ENCODE results near the gene MUC16. TPM values are rescaled to one million over a fixed set of nuclear protein-coding genes. Genes with fewer than 3 reads are reported as not detected.
"Not testable (repeated sequence)": the region's sequence is repeated elsewhere in the genome, so short reads cannot be mapped to it uniquely, and the experiment has no call there.

Gene MUC16
- total RNA-seq = not detected

- Histone ChIP-seq H3K9ac (ENCODE audit: low read depth in 1 of 3, low read length in 3 of 3) (no peak within 1 kb of the TSS), H3K4me1 (ENCODE audit: control insufficient read depth in 3 of 3, insufficient read depth in 3 of 3, low read length in 3 of 3) (no peaks in the 10 kb centered on the region), H3K4me3 (ENCODE audit: low read length in 3 of 3) (no peak within 1 kb of the TSS), H3K9me3 (ENCODE audit: control insufficient read depth in 3 of 3, low read length in 3 of 3) (no peaks in the 10 kb centered on the region), H3K36me3 (ENCODE audit: control insufficient read depth in 3 of 3, insufficient read depth in 3 of 3, low read length in 3 of 3) (no peaks in the 10 kb centered on the region), H3K27ac (ENCODE audit: low read depth, low read length) (no peak within 1 kb of the TSS), H3K27me3 (ENCODE audit: control insufficient read depth in 3 of 3, insufficient read depth in 3 of 3, low read length in 3 of 3) (no peaks in the 10 kb centered on the region)
Observed at GRCh38 chr19:9009935-9010651, at the start of gene MUC16. MUC16 (minus strand) TSS chr19:9010409.

GRCh38 chr19:9058905-9059667, 48.9 kb upstream of the MUC16 start:
- Histone ChIP-seq H3K4me1 (ENCODE audit: control insufficient read depth in 3 of 3, insufficient read depth in 3 of 3, low read length in 3 of 3) (no peaks in the 10 kb centered on the region), H3K36me3 (ENCODE audit: control insufficient read depth in 3 of 3, insufficient read depth in 3 of 3, low read length in 3 of 3) (no peaks in the 10 kb centered on the region), H3K27me3 (ENCODE audit: control insufficient read depth in 3 of 3, insufficient read depth in 3 of 3, low read length in 3 of 3) (no peaks in the 10 kb centered on the region), H3K9ac (ENCODE audit: low read depth in 1 of 3, low read length in 3 of 3) (no peak overlapping the region), H3K27ac (ENCODE audit: low read depth, low read length) (no peak overlapping the region), H3K4me3 (ENCODE audit: low read length in 3 of 3) (no peak overlapping the region), H3K9me3 (ENCODE audit: control insufficient read depth in 3 of 3, low read length in 3 of 3) (no peaks in the 10 kb centered on the region)

- Histone ChIP-seq H3K36me3 (ENCODE audit: control insufficient read depth in 3 of 3, insufficient read depth in 3 of 3, low read length in 3 of 3) (no peaks in the 10 kb centered on the region), H3K4me1 (ENCODE audit: control insufficient read depth in 3 of 3, insufficient read depth in 3 of 3, low read length in 3 of 3) (no peaks in the 10 kb centered on the region), H3K9me3 (ENCODE audit: control insufficient read depth in 3 of 3, low read length in 3 of 3) (no peaks in the 10 kb centered on the region), H3K9ac (ENCODE audit: low read depth in 1 of 3, low read length in 3 of 3) (no peak overlapping the region), H3K27me3 (ENCODE audit: control insufficient read depth in 3 of 3, insufficient read depth in 3 of 3, low read length in 3 of 3) (no peaks in the 10 kb centered on the region), H3K4me3 (ENCODE audit: low read length in 3 of 3) (no peak overlapping the region), H3K27ac (ENCODE audit: low read depth, low read length) (no peak overlapping the region)
Observed at GRCh38 chr19:9057505-9058258, 47.5 kb upstream of the MUC16 start.

GRCh38 chr19:9056131-9056530, 45.9 kb upstream of the MUC16 start:
- not testable (repeated sequence) for H3K4me3 ChIP-seq (ENCODE audit: low read length in 3 of 3); H3K27ac ChIP-seq (ENCODE audit: low read depth, low read length); H3K9me3 ChIP-seq (ENCODE audit: control insufficient read depth in 3 of 3, low read length in 3 of 3); H3K27me3 ChIP-seq (ENCODE audit: control insufficient read depth in 3 of 3, insufficient read depth in 3 of 3, low read length in 3 of 3); H3K36me3 ChIP-seq (ENCODE audit: control insufficient read depth in 3 of 3, insufficient read depth in 3 of 3, low read length in 3 of 3); H3K9ac ChIP-seq (ENCODE audit: low read depth in 1 of 3, low read length in 3 of 3); H3K4me1 ChIP-seq (ENCODE audit: control insufficient read depth in 3 of 3, insufficient read depth in 3 of 3, low read length in 3 of 3)

GRCh38 chr19:9054765-9055164, 44.6 kb upstream of the MUC16 start:
- H3K4me1 ChIP-seq (ENCODE audit: control insufficient read depth in 3 of 3, insufficient read depth in 3 of 3, low read length in 3 of 3) = no peaks in the 10 kb centered on the region
- H3K27me3 ChIP-seq (ENCODE audit: control insufficient read depth in 3 of 3, insufficient read depth in 3 of 3, low read length in 3 of 3) = no peaks in the 10 kb centered on the region
- no peak overlapping the region for H3K27ac ChIP-seq (ENCODE audit: low read depth, low read length)
- no peaks in the 10 kb centered on the region for H3K36me3 ChIP-seq (ENCODE audit: control insufficient read depth in 3 of 3, insufficient read depth in 3 of 3, low read length in 3 of 3)
- H3K9me3 ChIP-seq (ENCODE audit: control insufficient read depth in 3 of 3, low read length in 3 of 3) = no peaks in the 10 kb centered on the region
- no peak overlapping the region for H3K9ac ChIP-seq (ENCODE audit: low read depth in 1 of 3, low read length in 3 of 3)
- H3K4me3 ChIP-seq (ENCODE audit: low read length in 3 of 3) = no peak overlapping the region

GRCh38 chr19:9054207-9054606, 44.0 kb upstream of the MUC16 start:
- no peaks in the 10 kb centered on the region for H3K27me3 ChIP-seq (ENCODE audit: control insufficient read depth in 3 of 3, insufficient read depth in 3 of 3, low read length in 3 of 3)
- H3K4me3 ChIP-seq (ENCODE audit: low read length in 3 of 3) = no peak overlapping the region
- H3K4me1 ChIP-seq (ENCODE audit: control insufficient read depth in 3 of 3, insufficient read depth in 3 of 3, low read length in 3 of 3) = no peaks in the 10 kb centered on the region
- H3K36me3 ChIP-seq (ENCODE audit: control insufficient read depth in 3 of 3, insufficient read depth in 3 of 3, low read length in 3 of 3) = no peaks in the 10 kb centered on the region
- no peak overlapping the region for H3K27ac ChIP-seq (ENCODE audit: low read depth, low read length)
- H3K9ac ChIP-seq (ENCODE audit: low read depth in 1 of 3, low read length in 3 of 3) = no peak overlapping the region
- no peaks in the 10 kb centered on the region for H3K9me3 ChIP-seq (ENCODE audit: control insufficient read depth in 3 of 3, low read length in 3 of 3)

GRCh38 chr19:9053674-9054073, 43.5 kb upstream of the MUC16 start:
- not testable (repeated sequence) for H3K36me3 ChIP-seq (ENCODE audit: control insufficient read depth in 3 of 3, insufficient read depth in 3 of 3, low read length in 3 of 3); H3K4me3 ChIP-seq (ENCODE audit: low read length in 3 of 3); H3K27me3 ChIP-seq (ENCODE audit: control insufficient read depth in 3 of 3, insufficient read depth in 3 of 3, low read length in 3 of 3); H3K9me3 ChIP-seq (ENCODE audit: control insufficient read depth in 3 of 3, low read length in 3 of 3); H3K9ac ChIP-seq (ENCODE audit: low read depth in 1 of 3, low read length in 3 of 3); H3K27ac ChIP-seq (ENCODE audit: low read depth, low read length); H3K4me1 ChIP-seq (ENCODE audit: control insufficient read depth in 3 of 3, insufficient read depth in 3 of 3, low read length in 3 of 3)

- H3K27me3 ChIP-seq (ENCODE audit: control insufficient read depth in 3 of 3, insufficient read depth in 3 of 3, low read length in 3 of 3) = no peaks in the 10 kb centered on the region
Observed at GRCh38 chr19:9052894-9053293, 42.7 kb upstream of the MUC16 start.

GRCh38 chr19:9046694-9047093, 36.5 kb upstream of the MUC16 start:
- H3K36me3 ChIP-seq (ENCODE audit: control insufficient read depth in 3 of 3, insufficient read depth in 3 of 3, low read length in 3 of 3) = no peaks in the 10 kb centered on the region
- no peaks in the 10 kb centered on the region for H3K9me3 ChIP-seq (ENCODE audit: control insufficient read depth in 3 of 3, low read length in 3 of 3)
- H3K27ac ChIP-seq (ENCODE audit: low read depth, low read length) = no peak overlapping the region
- H3K4me1 ChIP-seq (ENCODE audit: control insufficient read depth in 3 of 3, insufficient read depth in 3 of 3, low read length in 3 of 3) = no peaks in the 10 kb centered on the region
- no peak overlapping the region for H3K9ac ChIP-seq (ENCODE audit: low read depth in 1 of 3, low read length in 3 of 3)
- H3K27me3 ChIP-seq (ENCODE audit: control insufficient read depth in 3 of 3, insufficient read depth in 3 of 3, low read length in 3 of 3) = no peaks in the 10 kb centered on the region
- no peak overlapping the region for H3K4me3 ChIP-seq (ENCODE audit: low read length in 3 of 3)

More at GRCh38 chr19:9052894-9053293, 42.7 kb upstream of the MUC16 start:
- no peaks in the 10 kb centered on the region for H3K9me3 ChIP-seq (ENCODE audit: control insufficient read depth in 3 of 3, low read length in 3 of 3)
- H3K9ac ChIP-seq (ENCODE audit: low read depth in 1 of 3, low read length in 3 of 3) = no peak overlapping the region
- H3K36me3 ChIP-seq (ENCODE audit: control insufficient read depth in 3 of 3, insufficient read depth in 3 of 3, low read length in 3 of 3) = no peaks in the 10 kb centered on the region
- H3K4me1 ChIP-seq (ENCODE audit: control insufficient read depth in 3 of 3, insufficient read depth in 3 of 3, low read length in 3 of 3) = no peaks in the 10 kb centered on the region
- no peak overlapping the region for H3K4me3 ChIP-seq (ENCODE audit: low read length in 3 of 3)
- H3K27ac ChIP-seq (ENCODE audit: low read depth, low read length) = no peak overlapping the region

- Histone ChIP-seq H3K4me1 (ENCODE audit: control insufficient read depth in 3 of 3, insufficient read depth in 3 of 3, low read length in 3 of 3) (no peaks in the 10 kb centered on the region), H3K27ac (ENCODE audit: low read depth, low read length) (no peak overlapping the region), H3K9ac (ENCODE audit: low read depth in 1 of 3, low read length in 3 of 3) (no peak overlapping the region), H3K9me3 (ENCODE audit: control insufficient read depth in 3 of 3, low read length in 3 of 3) (no peaks in the 10 kb centered on the region), H3K36me3 (ENCODE audit: control insufficient read depth in 3 of 3, insufficient read depth in 3 of 3, low read length in 3 of 3) (no peaks in the 10 kb centered on the region), H3K4me3 (ENCODE audit: low read length in 3 of 3) (no peak overlapping the region), H3K27me3 (ENCODE audit: control insufficient read depth in 3 of 3, insufficient read depth in 3 of 3, low read length in 3 of 3) (no peaks in the 10 kb centered on the region)
Observed at GRCh38 chr19:9044449-9044848, 34.2 kb upstream of the MUC16 start.

Data from skeletal muscle tissue (tissue), 4 donors.